H9 (cell line): ENCODE data around the gene INMT. TPM values are rescaled to one million over a fixed set of nuclear protein-coding genes. Genes with fewer than 3 reads are reported as not detected.

Experiments used
- DNase-seq: peaks from one replicate; pipeline ENCODE4 v3.0.0-alpha.2; 2017
- H2AFZ ChIP-seq: one replicate; pipeline ENCODE4 v1.6.1; 2013; ENCODE audit warnings: mild to moderate bottlenecking, low read length, control low read depth, moderate library complexity
- H2AK5ac ChIP-seq: 2 replicates; pipeline ENCODE4 v1.6.1; 2013; ENCODE audit warnings: low read length, control low read depth, mixed read lengths; ENCODE audit not compliant: insufficient read length
- H2BK120ac ChIP-seq: one replicate; pipeline ENCODE4 v1.6.1; 2013; ENCODE audit warnings: low read depth, mild to moderate bottlenecking, low read length, control low read depth, inconsistent platforms; ENCODE audit not compliant: poor library complexity, severe bottlenecking
- H2BK12ac ChIP-seq: 2 replicates; pipeline ENCODE4 v1.6.1; 2013; ENCODE audit warnings: low read length, control low read depth, mixed read lengths, low read depth; ENCODE audit not compliant: insufficient read length
- H2BK15ac ChIP-seq: 2 replicates; pipeline ENCODE4 v1.6.1; 2013; ENCODE audit warnings: low read depth, low read length, control low read depth
- H2BK20ac ChIP-seq: one replicate; pipeline ENCODE4 v1.6.1; 2013; ENCODE audit warnings: low read depth, mild to moderate bottlenecking, low read length, control low read depth, inconsistent platforms; ENCODE audit not compliant: poor library complexity, severe bottlenecking
- H2BK5ac ChIP-seq: 2 replicates; pipeline ENCODE4 v1.6.1; 2013; ENCODE audit warnings: low read length, control low read depth, mixed read lengths; ENCODE audit not compliant: insufficient read length
- H3K14ac ChIP-seq: 2 replicates; pipeline ENCODE4 v1.6.1; 2013; ENCODE audit warnings: low read length, control low read depth; ENCODE audit not compliant: insufficient read depth
- H3K18ac ChIP-seq: 2 replicates; pipeline ENCODE4 v1.6.1; 2013; ENCODE audit warnings: low read depth, mild to moderate bottlenecking, mixed read lengths, low read length, control low read depth; ENCODE audit not compliant: insufficient read length
- H3K23ac ChIP-seq: 2 replicates; pipeline ENCODE4 v1.6.1; 2013; ENCODE audit warnings: low read length, control low read depth, mixed read lengths, low read depth; ENCODE audit not compliant: insufficient read length
- H3K23me2 ChIP-seq: 2 replicates; pipeline ENCODE4 v1.6.1; 2013; ENCODE audit warnings: low read depth, mild to moderate bottlenecking, mixed read lengths, low read length, control low read depth; ENCODE audit not compliant: insufficient read length, poor library complexity, severe bottlenecking
- H3K27ac ChIP-seq: 2 replicates; pipeline ENCODE4 v1.5.1; 2013; ENCODE audit warnings: low read length, control low read depth, mixed read lengths, low read depth; ENCODE audit not compliant: insufficient read length
- H3K27me3 ChIP-seq: 2 replicates; pipeline ENCODE4 v1.6.1; 2013; ENCODE audit warnings: low read length, control low read depth, inconsistent platforms; ENCODE audit not compliant: insufficient read depth
- H3K4ac ChIP-seq: 2 replicates; pipeline ENCODE4 v1.6.1; 2013; ENCODE audit warnings: low read depth, mild to moderate bottlenecking, control low read depth, inconsistent platforms, low read length, moderate library complexity
- H3K4me1 ChIP-seq: 2 replicates; pipeline ENCODE4 v1.6.1; 2013; ENCODE audit warnings: low read length, control low read depth, inconsistent platforms; ENCODE audit not compliant: insufficient read depth
- H3K4me2 ChIP-seq: 2 replicates; pipeline ENCODE4 v1.6.1; 2013; ENCODE audit warnings: low read length, control low read depth, mixed read lengths; ENCODE audit not compliant: insufficient read length, insufficient read depth
- H3K56ac ChIP-seq: 2 replicates; pipeline ENCODE4 v1.6.1; 2013; ENCODE audit warnings: low read depth, mild to moderate bottlenecking, mixed read lengths, low read length, control low read depth; ENCODE audit not compliant: insufficient read length
- H3K79me1 ChIP-seq: 2 replicates; pipeline ENCODE4 v1.6.1; 2013; ENCODE audit warnings: low read depth, mild to moderate bottlenecking, moderate library complexity, low read length, control low read depth, inconsistent platforms; ENCODE audit not compliant: insufficient read depth, poor library complexity, severe bottlenecking
- H3K79me2 ChIP-seq: 2 replicates; pipeline ENCODE4 v1.6.1; 2013; ENCODE audit warnings: low read length, control low read depth, inconsistent platforms; ENCODE audit not compliant: insufficient read depth
- H3K9ac ChIP-seq: 2 replicates; pipeline ENCODE4 v1.6.1; 2013; ENCODE audit warnings: low read length, control low read depth, mixed read lengths; ENCODE audit not compliant: insufficient read length; ENCODE audit errors: extremely low read depth
- H3K9me3 ChIP-seq: one replicate; pipeline ENCODE4 v1.6.1; 2013; ENCODE audit warnings: low read depth, low read length, inconsistent platforms; ENCODE audit not compliant: control insufficient read depth
- H3T11ph ChIP-seq: one replicate; pipeline ENCODE4 v1.6.1; 2013; ENCODE audit warnings: mild to moderate bottlenecking, low read length, control low read depth, inconsistent platforms
- H4K20me1 ChIP-seq: one replicate; pipeline ENCODE4 v1.6.1; 2013; ENCODE audit not compliant: control insufficient read depth, insufficient read length, insufficient read depth
- H4K5ac ChIP-seq: 2 replicates; pipeline ENCODE4 v1.6.1; 2013; ENCODE audit warnings: low read depth, mild to moderate bottlenecking, mixed read lengths, low read length, control low read depth; ENCODE audit not compliant: insufficient read length
- H4K8ac ChIP-seq: replicated peaks from 2 replicates; pipeline ENCODE4 v1.6.1; 2013; ENCODE audit warnings: low read length, control low read depth, mixed read lengths, low read depth; ENCODE audit not compliant: insufficient read length
- H4K91ac ChIP-seq: 2 replicates; pipeline ENCODE4 v1.6.1; 2013; ENCODE audit warnings: low read depth, mild to moderate bottlenecking, moderate library complexity, mixed read lengths, low read length, control low read depth; ENCODE audit not compliant: insufficient read length
- H3K27ac Mint-ChIP-seq, 3 experiments: 2 replicates in 2 of 3; 3 replicates in 1 of 3; pipeline ENCODE4 v1.8.0; 2020 to 2021; ENCODE audit warnings: mixed read lengths in 3 of 3, mild to moderate bottlenecking in 1 of 3, moderate library complexity in 1 of 3
- H3K27me3 Mint-ChIP-seq: 2 replicates; pipeline ENCODE4 v1.8.0; 2021; ENCODE audit warnings: low read depth, mild to moderate bottlenecking, moderate library complexity, mixed read lengths
- H3K36me3 Mint-ChIP-seq, 3 experiments: 2 replicates in 2 of 3; 3 replicates in 1 of 3; pipeline ENCODE4 v1.8.0; 2020 to 2021; ENCODE audit warnings: low read depth in 3 of 3, mixed read lengths in 3 of 3; ENCODE audit not compliant: insufficient read depth in 1 of 3
- H3K4me1 Mint-ChIP-seq, 2 experiments: 2 replicates each; pipeline ENCODE4 v1.8.0; 2020; ENCODE audit warnings: mixed read lengths in 2 of 2
- H3K4me3 Mint-ChIP-seq, 2 experiments: 2 replicates in 1 of 2; 3 replicates in 1 of 2; pipeline ENCODE4 v1.8.0; 2020 to 2021; ENCODE audit warnings: mild to moderate bottlenecking in 2 of 2, mixed read lengths in 2 of 2, moderate library complexity in 1 of 2
- H3K9me3 Mint-ChIP-seq, 2 experiments: 2 replicates in 1 of 2; 3 replicates in 1 of 2; pipeline ENCODE4 v1.8.0; 2020; ENCODE audit warnings: mild to moderate bottlenecking in 2 of 2, mixed read lengths in 2 of 2, moderate library complexity in 1 of 2
- WGBS: extraction: QIAGEN DNeasy Blood & Tissue Kit; methylation state at CpG from one replicate; pipeline ENCODE4 v1.1.7; 2013; ENCODE audit warnings: missing lambda C conversion rate, low lambda C conversion rate, mixed read lengths; ENCODE audit not compliant: insufficient read length; ENCODE audit errors: extremely low coverage; 5-methylcytosine and 5-hydroxymethylcytosine counted together
- total RNA-seq: library from RNA; stranded (reverse); gene quantifications from 2 replicates; pipeline ENCODE4 v1.2.1, GENCODE V29; 2021
- TF ChIP-seq, protein P1 (sequence below): fragments of 200-600 bp; sonication (generic); conservative IDR thresholded peaks from 3 replicates; pipeline ENCODE4 v1.8.0; 2021; ENCODE audit warnings: antibody characterized with exemption, mild to moderate bottlenecking

INMT gene
- total RNA-seq, 1 experiment from 2014 or later, result 0.70 TPM

DNA sequence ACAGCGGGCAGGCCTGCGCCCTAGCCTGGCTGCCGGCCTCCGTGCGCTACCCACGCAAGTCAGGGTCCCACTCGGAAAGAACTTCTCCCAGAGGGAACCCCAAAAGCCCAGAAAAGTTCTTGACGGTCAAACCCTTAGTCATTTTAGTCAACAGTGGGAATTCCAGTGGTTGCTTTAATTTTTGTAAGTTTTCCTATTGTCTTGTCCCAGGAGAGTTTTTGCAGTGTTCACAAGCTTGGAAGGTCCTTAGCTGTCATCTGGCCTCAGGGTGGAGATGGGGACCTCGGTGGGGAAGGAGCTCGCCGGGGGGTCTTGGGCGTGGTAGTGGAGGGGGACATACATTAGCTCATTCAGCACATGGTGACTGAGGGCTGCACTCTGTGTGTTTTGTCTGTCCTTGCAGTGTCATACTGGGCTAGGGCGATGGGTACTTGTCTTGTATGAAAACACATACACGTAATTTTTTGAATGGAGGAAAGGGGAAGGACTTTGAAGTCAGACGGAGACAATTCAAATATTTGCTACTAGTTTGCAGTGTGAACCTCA lies 20.0 kb downstream of the INMT start:
- Histone ChIP-seq H2BK12ac (no peak overlapping the region), H2BK20ac (no peak overlapping the region), H3K23me2 (peaks cover 6% of the 10 kb centered on the region), H2BK120ac (no peak overlapping the region), H4K20me1 (no peaks in the 10 kb centered on the region), H3K23ac (no peak overlapping the region), H4K5ac (no peak overlapping the region), H3K79me2 (no peaks in the 10 kb centered on the region), H2BK5ac (no peak overlapping the region), H3K9ac (peak overlapping the region; percentile 40), H3K4ac (no peak overlapping the region), H2AK5ac (no peak overlapping the region), H3K4me1 (no peaks in the 10 kb centered on the region; the same call in 1 of the 2 replicates), H4K8ac (no peak overlapping the region), H3K4me2 (peak overlapping the region; percentile 74), H3K79me1 (no peaks in the 10 kb centered on the region), H3K56ac (no peak overlapping the region), H3K18ac (no peak overlapping the region), H3K14ac (no peak overlapping the region), H2AFZ (no peak overlapping the region), H3K27me3 (no peaks in the 10 kb centered on the region), H4K91ac (no peak overlapping the region), H2BK15ac (no peak overlapping the region), H3T11ph (no peak overlapping the region), H3K9me3 (no peaks in the 10 kb centered on the region), H3K27ac (no peak overlapping the region)
- no CpG with 5 or more reads among the region's 15 CpGs for WGBS
- Mint-ChIP-seq H3K4me3 (peak overlapping the region; percentile 76 to 89), H3K9me3 (no peaks in the 10 kb centered on the region; a peak in 1 of 5 replicates), H3K4me1 (peaks cover 10 to 12% of the 10 kb centered on the region in 2 experiments), H3K36me3 (no peaks in the 10 kb centered on the region; a peak in 1 of 7 replicates), H3K27ac (peak overlapping the region in 1 of 3 experiments; percentile 35; a peak in 2 of 7 replicates), H3K27me3 (peaks cover 12% of the 10 kb centered on the region)
- DNase-seq, result no peak
- TF ChIP-seq, protein P1, sequence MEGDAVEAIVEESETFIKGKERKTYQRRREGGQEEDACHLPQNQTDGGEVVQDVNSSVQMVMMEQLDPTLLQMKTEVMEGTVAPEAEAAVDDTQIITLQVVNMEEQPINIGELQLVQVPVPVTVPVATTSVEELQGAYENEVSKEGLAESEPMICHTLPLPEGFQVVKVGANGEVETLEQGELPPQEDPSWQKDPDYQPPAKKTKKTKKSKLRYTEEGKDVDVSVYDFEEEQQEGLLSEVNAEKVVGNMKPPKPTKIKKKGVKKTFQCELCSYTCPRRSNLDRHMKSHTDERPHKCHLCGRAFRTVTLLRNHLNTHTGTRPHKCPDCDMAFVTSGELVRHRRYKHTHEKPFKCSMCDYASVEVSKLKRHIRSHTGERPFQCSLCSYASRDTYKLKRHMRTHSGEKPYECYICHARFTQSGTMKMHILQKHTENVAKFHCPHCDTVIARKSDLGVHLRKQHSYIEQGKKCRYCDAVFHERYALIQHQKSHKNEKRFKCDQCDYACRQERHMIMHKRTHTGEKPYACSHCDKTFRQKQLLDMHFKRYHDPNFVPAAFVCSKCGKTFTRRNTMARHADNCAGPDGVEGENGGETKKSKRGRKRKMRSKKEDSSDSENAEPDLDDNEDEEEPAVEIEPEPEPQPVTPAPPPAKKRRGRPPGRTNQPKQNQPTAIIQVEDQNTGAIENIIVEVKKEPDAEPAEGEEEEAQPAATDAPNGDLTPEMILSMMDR, result no peak
